Panc1 (cell line): ENCODE measurements around the gene SLC19A1. TPM values are rescaled to one million over a fixed set of nuclear protein-coding genes. Genes with fewer than 3 reads are reported as not detected.

Experiments
- ATAC-seq: fragments of 200-7000 bp; cut with Tn5 transposase; 2 replicates; pipeline ENCODE4 v1.9.1; 2020; ENCODE audit warnings: mild to moderate bottlenecking, moderate library complexity
- BruUV-seq: library from RNA; stranded (reverse); fragments of 400-500 nt; replicated peaks from 2 replicates; lab custom pipeline; 2021; lab: Mats Ljungman, UMichigan
- CTCF ChIA-PET: fragments of 300-600 bp; sonication (Branson Sonifier 250); formaldehyde crosslinking; loops from one replicate; lab custom pipeline; 2022; ENCODE audit warnings: antibody characterized with exemption; lab: Charles Lee
- POLR2A ChIA-PET: fragments of 300-600 bp; sonication (Branson Sonifier 250); formaldehyde crosslinking; loops from one replicate; lab custom pipeline; 2022; ENCODE audit warnings: antibody characterized with exemption; lab: Charles Lee
- DNase-seq: peaks from one replicate; pipeline ENCODE4 v3.0.0-alpha.2; 2010; ENCODE audit warnings: low read depth, low spot score
- H3K27ac ChIP-seq: 2 replicates; pipeline ENCODE4 v1.5.1; 2011; ENCODE audit warnings: mild to moderate bottlenecking, low read length, inconsistent platforms
- H3K27me3 ChIP-seq: fragments of 200-500 bp; sonication (Bioruptor generic); 2 replicates; pipeline ENCODE4 v1.6.0; 2014; ENCODE audit warnings: low read length, inconsistent platforms; ENCODE audit not compliant: control insufficient read depth, insufficient read depth
- H3K36me3 ChIP-seq: fragments of 200-500 bp; sonication (Bioruptor generic); 2 replicates; pipeline ENCODE4 v1.5.1; 2014; ENCODE audit warnings: inconsistent platforms, mild to moderate bottlenecking, low read length, moderate library complexity; ENCODE audit not compliant: control insufficient read depth, insufficient read depth
- H3K4me1 ChIP-seq: 2 replicates; pipeline ENCODE4 v1.5.1; 2011; ENCODE audit warnings: inconsistent platforms, mild to moderate bottlenecking, low read length, moderate library complexity; ENCODE audit not compliant: control insufficient read depth, insufficient read depth
- H3K4me3 ChIP-seq, 2 experiments: 2 replicates each; pipeline ENCODE4 v1.5.1; 2011 to 2012; ENCODE audit warnings: low read depth in 2 of 2, low read length in 2 of 2, mild to moderate bottlenecking in 2 of 2, inconsistent platforms in 1 of 2, moderate library complexity in 1 of 2
- H3K9me3 ChIP-seq: fragments of 200-500 bp; sonication (Bioruptor generic); 2 replicates; pipeline ENCODE4 v1.5.1; 2014; ENCODE audit warnings: low read depth, mild to moderate bottlenecking, inconsistent platforms, low read length, moderate library complexity; ENCODE audit not compliant: control insufficient read depth, insufficient read depth
- POLR2AphosphoS5 ChIP-seq: IDR thresholded peaks from 2 replicates; pipeline ENCODE4 v1.6.1; 2012; ENCODE audit warnings: mild to moderate bottlenecking, low read depth, low read length, moderate library complexity
- REST ChIP-seq, 2 experiments: IDR thresholded peaks; 2 replicates each; pipeline ENCODE4 v1.6.1; 2011 to 2012; ENCODE audit warnings: low read depth in 2 of 2, control low read depth in 1 of 2, low read length in 1 of 2, mild to moderate bottlenecking in 1 of 2, moderate library complexity in 1 of 2; ENCODE audit not compliant: insufficient read depth in 1 of 2
- SIN3A ChIP-seq: IDR thresholded peaks from 2 replicates; pipeline ENCODE4 v1.6.1; 2012; ENCODE audit warnings: low read depth, mild to moderate bottlenecking, low read length, moderate library complexity, borderline replicate concordance; ENCODE audit not compliant: insufficient read depth
- TCF7L2 ChIP-seq: IDR thresholded peaks from 2 replicates; pipeline ENCODE4 v1.6.1; 2011; ENCODE audit warnings: mild to moderate bottlenecking, low read depth, low read length, inconsistent platforms
- in situ Hi-C: cut with HindIII; loops from 2 replicates; pipeline ENCODE4 v1.10.0; 2016; ENCODE audit warnings: low sequenced_read_pairs, low pct_unique_long_range_greater_than_20kb
- intact Hi-C: fragments of 100-400 bp; cut with micrococcal nuclease; formaldehyde crosslinking; loops from one replicate; pipeline ENCODE4 v1.10.0; 2022; ENCODE audit not compliant: unreplicated experiment
- total RNA-seq: library from RNA; stranded (reverse); gene quantifications from one replicate; pipeline ENCODE4 v1.2.1, GENCODE V29; 2021; ENCODE audit not compliant: unreplicated experiment
- TF ChIP-seq, protein P1 (sequence below): fragments of 450-650 bp; IDR thresholded peaks from 2 replicates; pipeline ENCODE4 v1.5.1; 2017; ENCODE audit warnings: mild to moderate bottlenecking

Gene SLC19A1
- total RNA-seq, 1 experiment from 2014 or later, result 24.5 TPM

DNA sequence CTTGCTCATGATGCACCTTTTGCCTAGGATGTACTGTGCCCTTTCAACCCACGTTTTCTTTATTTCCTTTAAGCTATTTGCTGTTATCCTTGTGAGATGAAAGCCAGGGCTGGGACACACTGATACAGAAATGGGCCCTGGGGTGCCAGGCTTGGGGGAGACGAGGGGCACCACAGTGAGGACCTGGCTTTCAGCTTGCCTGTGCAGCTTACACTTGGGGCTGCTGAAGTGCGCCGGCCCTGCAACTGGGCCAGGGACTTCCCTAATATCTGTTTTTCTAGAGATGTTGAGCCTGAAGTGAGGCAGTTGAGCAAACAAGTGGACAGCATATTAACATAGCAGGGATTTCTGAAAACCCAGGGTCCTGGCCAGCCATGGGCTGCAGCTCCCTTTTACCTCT, 42.5 kb upstream of the SLC19A1 start:
- H3K9me3 ChIP-seq, result peaks cover 6% of the 10 kb centered on the region; the same call in 1 of the 2 replicates
- no TSS peak for BruUV-seq
- in situ Hi-C loops, result no loop called here
- no peaks in the 10 kb centered on the region for H3K36me3 ChIP-seq
- H3K4me1 ChIP-seq, result no peaks in the 10 kb centered on the region
- DNase-seq, result no peak
- TF ChIP-seq, protein P1, sequence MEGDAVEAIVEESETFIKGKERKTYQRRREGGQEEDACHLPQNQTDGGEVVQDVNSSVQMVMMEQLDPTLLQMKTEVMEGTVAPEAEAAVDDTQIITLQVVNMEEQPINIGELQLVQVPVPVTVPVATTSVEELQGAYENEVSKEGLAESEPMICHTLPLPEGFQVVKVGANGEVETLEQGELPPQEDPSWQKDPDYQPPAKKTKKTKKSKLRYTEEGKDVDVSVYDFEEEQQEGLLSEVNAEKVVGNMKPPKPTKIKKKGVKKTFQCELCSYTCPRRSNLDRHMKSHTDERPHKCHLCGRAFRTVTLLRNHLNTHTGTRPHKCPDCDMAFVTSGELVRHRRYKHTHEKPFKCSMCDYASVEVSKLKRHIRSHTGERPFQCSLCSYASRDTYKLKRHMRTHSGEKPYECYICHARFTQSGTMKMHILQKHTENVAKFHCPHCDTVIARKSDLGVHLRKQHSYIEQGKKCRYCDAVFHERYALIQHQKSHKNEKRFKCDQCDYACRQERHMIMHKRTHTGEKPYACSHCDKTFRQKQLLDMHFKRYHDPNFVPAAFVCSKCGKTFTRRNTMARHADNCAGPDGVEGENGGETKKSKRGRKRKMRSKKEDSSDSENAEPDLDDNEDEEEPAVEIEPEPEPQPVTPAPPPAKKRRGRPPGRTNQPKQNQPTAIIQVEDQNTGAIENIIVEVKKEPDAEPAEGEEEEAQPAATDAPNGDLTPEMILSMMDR, result no peak
- TF ChIP-seq REST (IDR thresholded peaks at IDR 0.05; ENCODE audit: insufficient read depth in 1 of 2, low read depth in 2 of 2, low read length in 1 of 2) (no peak), SIN3A (no peak), TCF7L2 (no peak), POLR2AphosphoS5 (no peak)
- H3K27ac ChIP-seq, result no peak overlapping the region
- POLR2A ChIA-PET, result no interaction called here
- intact Hi-C loops, result no loop called here
- no peak for ATAC-seq
- H3K4me3 ChIP-seq, result no peak overlapping the region
- CTCF ChIA-PET, result no interaction called here
- H3K27me3 ChIP-seq, result no peaks in the 10 kb centered on the region

DNA sequence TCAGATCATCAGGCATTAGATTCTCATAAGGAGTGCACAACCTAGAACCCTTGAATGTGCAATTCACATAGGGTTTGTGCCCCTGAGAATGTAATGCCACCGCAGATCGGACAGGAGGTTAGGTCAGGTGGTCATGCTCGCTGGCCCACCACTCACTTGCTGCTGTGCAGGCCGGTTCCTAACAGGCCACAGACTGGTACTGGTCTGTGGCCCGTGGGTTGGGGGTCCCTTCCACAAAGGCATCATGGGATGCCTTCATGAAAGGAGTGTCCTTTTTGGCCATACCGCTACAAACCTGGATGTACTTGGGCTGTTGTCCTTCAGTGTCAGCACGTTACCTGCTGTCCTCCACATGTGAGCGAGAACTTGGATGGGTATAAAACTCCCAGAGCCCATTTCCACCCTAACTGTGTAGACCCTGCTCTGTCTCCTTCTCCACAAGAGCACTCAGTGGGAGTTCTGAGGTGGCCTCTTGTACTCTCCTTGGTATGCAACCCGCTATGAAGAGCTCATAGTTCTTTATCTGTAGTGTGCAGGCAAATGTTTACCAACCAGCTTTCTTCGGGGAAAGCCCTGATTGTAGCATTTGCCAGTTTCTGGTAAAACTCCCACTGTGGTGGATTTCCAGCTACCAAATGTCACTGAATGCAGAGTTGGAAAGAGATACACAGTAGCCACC, 41.7 kb upstream of the SLC19A1 start:
- DNase-seq (no peak), ATAC-seq (no peak)
- H3K4me1 ChIP-seq, result no peaks in the 10 kb centered on the region
- BruUV-seq, result no TSS peak
- peaks cover 6% of the 10 kb centered on the region; the same call in 1 of the 2 replicates for H3K9me3 ChIP-seq
- CTCF ChIA-PET, result interaction anchor here (0.6 kb wide), 1 partner anchor 28 kb away, joined by 6 read pairs; no protein-coding TSS in a partner anchor
- POLR2A ChIA-PET, result no interaction called here
- TF ChIP-seq, protein P1, result no peak
- no peak for TF ChIP-seq POLR2AphosphoS5
- no peak for TF ChIP-seq TCF7L2
- TF ChIP-seq REST (IDR thresholded peaks at IDR 0.05; ENCODE audit: insufficient read depth in 1 of 2, low read depth in 2 of 2, low read length in 1 of 2), result no peak
- no peak for TF ChIP-seq SIN3A
- no peak overlapping the region for H3K27ac ChIP-seq
- intact Hi-C loops, result no loop called here
- no peaks in the 10 kb centered on the region for H3K36me3 ChIP-seq
- H3K27me3 ChIP-seq, result no peaks in the 10 kb centered on the region
- no peak overlapping the region for H3K4me3 ChIP-seq
- in situ Hi-C loops, result no loop called here
